ENCODE results near the gene KIF21A.

Gene KIF21A

DNA sequence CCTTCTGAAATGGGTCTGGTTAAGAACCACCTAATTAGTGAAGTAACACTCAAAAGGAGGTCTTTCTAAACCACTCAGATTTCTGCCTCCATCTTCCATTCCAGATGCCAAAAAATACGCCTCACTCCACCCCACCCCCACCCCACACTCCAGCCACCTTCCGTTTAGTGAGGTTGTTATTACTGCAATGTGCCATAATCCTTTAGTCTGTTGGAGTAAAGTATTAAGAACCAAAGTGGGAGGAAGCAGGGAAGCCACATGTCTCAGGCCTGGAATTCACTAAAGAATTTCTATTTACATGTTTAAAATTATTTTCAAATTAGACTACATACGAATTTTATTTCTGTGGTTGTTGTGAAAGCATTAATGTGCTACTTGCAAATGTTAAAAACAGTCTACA, 7.4 kb downstream of the KIF21A start:
- DNase-seq (ENCODE audit: low spot score): no peak

DNA sequence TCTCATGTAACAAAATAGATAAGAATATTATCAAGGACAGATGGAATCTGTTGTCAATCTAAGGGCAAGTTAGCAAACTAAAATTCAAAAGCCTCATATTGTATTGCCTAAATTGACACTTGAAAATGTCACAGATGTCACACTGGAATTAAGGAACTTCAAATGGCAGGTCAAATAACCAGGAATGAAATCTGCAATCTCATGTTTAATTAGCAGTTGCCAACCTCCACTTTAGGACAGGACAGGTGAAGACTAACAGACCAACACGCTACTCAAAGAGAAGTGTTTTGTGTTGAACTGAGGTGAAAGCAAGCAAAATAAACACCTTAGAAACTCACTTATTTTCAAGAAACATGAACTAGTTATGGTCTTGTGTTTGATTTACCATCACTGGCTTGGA, 11.1 kb downstream of the KIF21A start:
- no peak for DNase-seq (ENCODE audit: low spot score)

DNA sequence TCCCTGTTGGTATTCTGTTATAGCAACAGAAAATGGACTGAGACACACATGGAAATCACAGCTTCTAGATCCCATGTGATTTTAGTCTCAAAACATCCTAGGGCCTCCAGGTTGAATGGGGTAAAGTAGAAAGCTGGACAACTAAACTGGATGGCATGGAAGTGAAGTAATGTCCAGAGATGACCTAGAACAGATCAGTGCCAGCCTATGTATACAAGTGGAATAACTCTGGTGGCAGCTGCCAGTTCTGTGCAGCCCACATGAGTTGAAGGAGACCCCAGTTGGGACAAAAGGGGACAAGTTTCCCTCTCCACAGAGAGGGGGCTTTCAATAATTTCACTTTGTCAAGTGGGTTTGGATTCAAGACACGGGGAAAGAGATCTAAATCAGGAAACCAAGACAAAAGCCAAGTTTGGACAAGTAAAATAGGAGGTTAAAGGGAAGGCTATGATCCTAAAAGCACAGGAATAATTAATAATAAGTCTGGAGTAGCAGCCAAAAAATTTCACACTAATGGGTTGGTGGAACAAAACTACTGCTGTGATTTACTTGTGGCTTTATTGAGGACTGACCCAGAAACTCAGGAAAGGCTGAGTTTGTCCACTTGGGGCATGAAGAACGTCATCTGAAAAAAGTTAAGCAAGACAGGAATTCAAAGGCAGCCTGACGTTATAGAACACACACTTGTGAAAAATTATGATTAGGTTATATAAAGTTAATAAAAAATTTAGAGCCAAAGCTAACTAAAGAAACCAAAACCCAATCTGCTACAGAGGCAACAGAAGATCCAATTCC, 11.7 kb downstream of the KIF21A start:
- no peak for DNase-seq (ENCODE audit: low spot score)

DNA sequence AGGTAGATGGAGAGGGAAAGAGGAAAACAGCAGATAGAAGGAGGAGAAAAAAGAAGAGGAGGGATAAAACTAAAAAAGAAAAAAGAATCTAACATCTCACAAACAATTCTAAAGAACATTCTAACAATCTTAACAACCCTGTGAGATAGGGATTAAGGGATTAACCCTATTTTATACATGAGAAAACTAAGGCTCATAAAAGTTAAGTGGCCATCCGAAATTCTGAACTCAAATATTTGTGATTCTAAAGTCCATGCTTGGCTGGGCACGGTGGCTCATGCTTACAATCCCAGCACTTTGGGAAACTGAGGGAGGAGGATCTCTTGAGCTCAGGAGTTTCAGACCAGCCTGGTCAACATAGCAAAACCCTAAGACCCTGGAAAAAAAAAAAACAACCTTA, 13.1 kb downstream of the KIF21A start:
- no peak for DNase-seq (ENCODE audit: low spot score)

DNA sequence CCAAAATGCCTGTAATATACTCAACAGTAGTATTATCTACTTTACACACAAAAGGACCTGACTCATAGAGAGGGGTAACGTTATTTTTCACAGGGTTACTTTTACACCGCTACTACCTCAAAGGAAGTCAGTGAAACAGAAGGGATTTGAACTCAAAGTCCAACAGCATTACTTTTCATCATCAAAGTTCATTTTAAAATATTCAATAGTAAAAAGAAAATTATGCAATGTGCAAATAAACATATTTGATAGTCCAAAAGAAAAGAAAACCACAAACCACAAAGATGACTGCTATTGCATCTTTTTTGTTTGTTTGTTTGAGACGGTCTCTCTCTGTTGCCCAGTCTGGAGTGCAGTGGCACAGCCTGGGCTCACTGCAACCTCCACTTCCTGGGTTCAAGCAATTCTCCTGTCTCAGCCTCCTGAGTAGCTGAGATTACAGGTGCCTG, 15.5 kb downstream of the KIF21A start:
- no peak for DNase-seq (ENCODE audit: low spot score)

DNA sequence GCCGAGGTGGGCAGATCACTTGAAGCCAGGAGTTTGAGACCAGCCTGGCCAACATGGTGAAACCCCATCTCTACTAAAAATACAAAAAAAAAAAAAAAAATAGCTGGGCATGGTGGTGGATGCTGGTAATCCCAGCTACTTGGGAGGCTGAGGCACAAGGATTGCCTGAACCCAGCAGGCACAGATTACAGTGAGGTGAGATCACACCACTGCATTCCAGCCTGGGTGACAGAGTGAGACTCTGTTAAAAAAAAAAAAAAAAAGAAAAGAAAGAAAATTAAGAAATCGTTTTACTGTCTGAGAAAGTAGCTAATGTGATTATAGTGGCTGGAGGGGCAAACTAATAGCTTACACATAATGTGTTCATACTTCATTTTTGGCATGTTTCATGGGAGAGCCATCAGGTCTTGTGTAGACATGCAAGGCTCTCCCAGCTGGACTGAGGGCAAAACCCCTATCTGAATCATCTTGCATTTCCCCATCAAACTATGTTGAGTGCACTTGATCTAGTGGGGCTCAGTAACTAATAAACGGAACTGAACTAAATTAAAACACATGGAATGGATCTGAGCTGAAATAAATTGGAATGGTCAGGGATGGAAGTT, 16.2 kb downstream of the KIF21A start:
- no peak for DNase-seq (ENCODE audit: low spot score)

DNA sequence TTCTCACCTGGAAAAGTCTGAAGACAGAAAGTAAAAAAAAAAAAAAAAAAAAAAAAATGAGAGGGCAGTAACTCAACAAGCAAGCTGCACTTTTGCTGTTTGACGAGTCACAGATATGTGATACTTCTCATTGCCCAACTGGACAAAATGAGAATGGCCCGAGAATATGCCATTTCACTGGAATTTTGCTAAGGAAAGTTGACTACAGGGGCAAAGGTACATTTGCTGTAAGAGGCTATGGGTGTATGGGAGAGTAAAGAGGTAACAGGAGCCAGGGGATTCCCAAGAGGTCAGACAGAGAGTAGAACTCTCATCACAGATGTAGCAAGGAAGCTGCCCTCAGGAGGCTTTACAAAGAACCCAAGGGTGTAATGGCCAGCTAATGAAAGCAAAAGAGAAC, 22.9 kb downstream of the KIF21A start:
- no peak for DNase-seq (ENCODE audit: low spot score)

DNA sequence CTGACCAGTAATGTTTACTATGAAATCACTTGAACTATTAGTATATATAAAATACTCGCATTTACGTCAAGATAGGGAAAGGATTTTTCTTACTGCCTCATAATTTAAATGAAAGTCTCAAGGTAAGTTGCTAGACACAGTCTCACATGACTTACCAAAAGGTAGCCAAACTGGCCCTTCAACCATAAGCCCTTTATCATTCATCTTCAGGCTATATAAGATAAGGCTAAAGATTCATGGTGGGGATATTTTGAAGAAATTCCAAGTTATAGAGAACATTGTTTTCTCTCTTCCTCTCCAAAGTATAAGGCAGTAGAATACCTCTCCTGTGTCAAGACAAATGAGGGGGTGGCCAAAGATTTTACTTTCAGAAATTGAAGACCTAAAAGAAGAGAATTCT, 23.4 kb downstream of the KIF21A start:
- DNase-seq (ENCODE audit: low spot score): no peak

DNA sequence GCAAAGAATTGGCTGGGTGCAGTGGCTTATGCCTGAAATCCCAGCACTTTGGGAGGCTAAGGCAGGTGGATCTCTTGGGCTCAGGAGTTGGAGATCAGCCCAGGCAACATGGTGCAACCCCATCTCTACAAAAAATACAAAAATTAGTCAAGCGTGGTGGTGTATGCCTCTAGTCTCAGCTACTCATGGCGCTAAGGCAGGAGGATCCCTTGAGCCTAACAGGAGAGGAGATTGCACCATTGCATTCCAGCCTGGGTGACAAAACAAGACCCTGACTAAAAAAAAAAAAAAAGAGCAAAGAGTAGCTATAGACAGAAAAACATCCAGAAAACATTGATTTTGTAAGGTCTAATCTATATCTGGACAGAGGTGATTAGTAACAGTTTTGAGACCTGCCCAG, 25.0 kb downstream of the KIF21A start:
- no peak for DNase-seq (ENCODE audit: low spot score)

DNA sequence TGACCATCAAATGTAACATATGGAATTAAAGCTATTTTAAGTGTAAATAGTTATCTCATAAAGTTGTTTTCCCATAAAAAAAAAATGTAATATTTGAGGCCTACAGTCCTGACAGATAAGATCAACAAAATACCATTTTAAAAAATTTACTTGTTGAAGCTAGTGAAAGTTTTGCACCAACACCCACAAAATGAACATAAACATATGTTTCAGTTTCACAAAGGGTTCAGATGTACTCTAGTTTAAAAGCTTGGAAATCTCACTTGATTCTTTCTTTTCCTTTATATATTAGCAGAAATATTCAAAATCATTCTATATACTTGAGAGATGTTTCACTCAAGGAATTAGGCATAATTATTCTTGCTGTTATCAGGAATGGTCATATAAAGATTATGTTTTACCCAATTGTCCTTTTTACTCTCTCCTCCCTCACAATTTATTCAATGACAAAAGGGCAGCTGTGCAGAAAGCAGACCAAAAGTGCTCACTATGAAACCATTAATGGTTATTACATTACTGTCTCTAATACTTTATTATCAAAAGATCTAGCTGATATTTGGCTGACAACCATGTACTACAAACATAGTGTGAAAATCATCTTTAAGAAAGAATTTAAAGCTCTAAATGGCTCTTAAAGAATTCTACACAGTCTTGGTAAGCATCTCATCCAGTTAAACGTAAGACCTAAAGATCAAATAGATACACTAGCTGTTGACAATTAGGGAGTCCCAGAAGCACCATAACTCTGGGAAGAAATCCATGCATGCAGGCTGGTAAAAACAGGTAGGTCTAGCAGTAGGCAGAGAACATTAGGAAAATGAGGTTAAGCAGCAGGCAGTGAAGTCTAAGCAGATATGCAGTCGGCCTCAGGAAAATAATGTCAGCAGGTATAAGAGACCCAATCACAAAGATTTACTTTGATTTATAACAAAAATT, 28.8 kb downstream of the KIF21A start:
- no peak for DNase-seq (ENCODE audit: low spot score)

DNA sequence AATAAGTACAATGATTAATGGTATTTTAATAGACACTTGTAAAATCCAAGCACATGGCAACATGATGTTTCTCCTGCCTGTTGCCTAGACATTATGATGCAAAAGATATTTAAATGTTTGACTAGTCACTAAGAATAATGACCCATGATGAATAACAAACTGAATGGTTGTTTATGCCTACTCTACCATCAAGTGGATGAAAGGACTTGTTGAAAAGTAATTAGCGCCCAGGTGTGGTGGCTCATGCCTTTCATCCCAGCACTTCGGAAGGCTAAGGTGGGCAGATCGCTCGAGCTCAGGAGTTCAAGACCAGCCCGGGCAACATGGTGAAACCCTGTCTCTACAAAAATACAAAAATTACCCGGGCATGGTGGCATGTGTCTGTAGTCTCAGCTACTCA, 30.7 kb downstream of the KIF21A start:
- no peak for DNase-seq (ENCODE audit: low spot score)

DNA sequence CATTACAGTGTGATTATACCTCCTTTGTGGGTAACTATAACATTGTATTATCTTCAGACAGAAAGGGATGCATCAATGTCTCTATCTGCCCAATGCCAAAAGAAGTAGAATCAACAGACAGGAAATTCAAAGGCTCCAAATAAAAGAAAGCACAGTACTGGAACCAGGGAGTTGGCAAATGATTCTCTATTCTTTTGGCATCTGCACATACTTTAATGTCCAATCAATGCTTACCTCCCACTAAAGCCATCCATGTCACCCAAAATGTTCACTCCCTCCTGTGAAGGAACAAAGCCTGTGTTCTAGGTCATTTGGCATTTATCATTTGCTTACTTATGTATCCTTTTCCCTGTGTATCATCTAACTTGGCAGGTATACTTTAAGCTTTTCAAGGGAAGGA, 36.7 kb downstream of the KIF21A start:
- no peak for DNase-seq (ENCODE audit: low spot score)

DNA sequence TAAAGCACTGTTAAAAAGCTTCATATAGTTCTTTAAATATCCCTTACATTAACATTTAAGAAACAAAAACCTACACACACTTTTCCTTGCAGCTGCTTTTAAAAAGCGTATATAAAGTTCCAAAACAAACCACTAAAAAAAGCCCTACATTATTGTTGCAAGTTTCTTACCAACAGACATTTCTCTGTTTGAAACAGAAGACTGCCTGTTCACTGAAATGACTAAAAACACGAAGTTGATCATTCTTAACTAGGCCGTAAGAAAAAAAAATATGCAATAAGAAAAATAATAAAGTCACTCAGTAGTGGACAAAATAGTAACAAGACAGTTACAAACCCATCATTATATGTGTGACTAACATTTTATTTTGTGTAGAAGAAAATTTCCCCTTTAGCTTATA, 37.3 kb downstream of the KIF21A start:
- DNase-seq (ENCODE audit: low spot score): no peak

DNA sequence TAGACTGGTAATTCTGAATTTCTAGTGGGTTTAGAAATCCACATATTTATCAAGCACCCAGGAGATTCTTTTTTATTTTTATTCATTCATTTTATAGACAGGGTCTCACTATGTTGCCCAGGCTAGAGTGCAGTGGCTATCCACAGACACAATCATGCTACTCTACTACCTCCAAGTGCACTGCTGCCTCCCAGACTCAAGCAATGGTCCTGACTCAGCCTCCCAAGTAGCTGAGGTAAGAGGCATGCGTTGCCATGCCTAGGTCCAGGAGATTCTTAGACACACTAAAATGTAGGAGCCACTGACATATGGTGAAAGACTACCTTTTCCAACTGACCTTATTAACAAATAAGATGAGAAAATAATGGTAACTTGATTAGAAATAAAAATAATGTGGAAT, 38.9 kb downstream of the KIF21A start:
- no peak for DNase-seq (ENCODE audit: low spot score)

DNA sequence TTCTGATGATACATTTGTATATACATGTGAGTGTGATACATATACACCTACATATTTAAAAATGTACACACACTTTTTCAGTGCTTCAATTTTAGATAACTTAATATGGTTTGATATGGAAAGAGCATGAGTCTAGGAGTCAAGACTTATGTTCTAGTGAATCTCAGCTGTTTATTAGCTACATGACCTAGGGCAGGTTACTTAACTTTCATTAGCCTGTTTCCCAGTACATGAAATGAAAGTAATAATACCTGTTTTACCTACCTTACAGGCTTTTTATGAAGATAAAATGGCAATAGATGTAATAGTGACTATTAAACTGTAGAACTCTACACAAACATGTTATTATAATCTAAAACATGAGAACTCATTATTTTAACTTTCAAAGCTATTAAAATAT, 39.5 kb downstream of the KIF21A start:
- no peak for DNase-seq (ENCODE audit: low spot score)

DNA sequence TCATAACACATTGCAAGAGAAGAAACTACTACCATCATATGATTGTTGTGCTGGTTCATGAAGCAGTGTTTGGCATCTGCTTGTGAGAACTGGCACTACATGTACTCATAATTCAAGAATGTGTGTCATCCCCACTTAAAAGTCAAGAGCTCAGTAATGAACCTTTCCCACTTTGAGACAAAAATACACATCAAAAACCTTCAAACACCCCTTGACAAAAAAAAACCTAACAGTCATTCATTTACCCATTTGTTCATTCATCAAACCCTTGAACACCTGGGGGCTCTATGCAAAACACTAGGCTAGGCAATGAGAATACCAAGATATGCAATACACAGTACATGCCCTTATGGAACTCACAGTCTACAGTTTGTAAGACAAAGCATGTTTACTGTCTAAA, 40.0 kb downstream of the KIF21A start:
- DNase-seq (ENCODE audit: low spot score): no peak

DNA sequence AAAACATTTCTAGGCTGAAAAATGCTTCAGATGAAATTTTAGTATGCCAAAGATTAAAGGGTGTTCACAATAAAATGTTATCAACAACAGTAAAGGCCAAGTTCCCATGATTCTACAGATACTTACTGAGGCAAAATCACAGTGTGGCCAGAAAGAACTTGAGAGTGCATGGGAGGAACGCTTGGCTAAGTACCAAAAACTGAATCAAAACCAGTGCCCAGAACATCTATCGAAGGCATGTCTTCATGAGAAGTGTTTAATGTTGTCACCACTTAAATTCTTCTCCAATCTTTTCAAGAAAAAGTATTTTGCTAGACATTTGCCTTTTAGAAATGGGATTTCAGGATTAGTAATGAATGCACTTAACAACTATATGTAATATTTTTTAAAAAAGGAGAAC, 41.5 kb downstream of the KIF21A start:
- DNase-seq (ENCODE audit: low spot score): no peak

DNA sequence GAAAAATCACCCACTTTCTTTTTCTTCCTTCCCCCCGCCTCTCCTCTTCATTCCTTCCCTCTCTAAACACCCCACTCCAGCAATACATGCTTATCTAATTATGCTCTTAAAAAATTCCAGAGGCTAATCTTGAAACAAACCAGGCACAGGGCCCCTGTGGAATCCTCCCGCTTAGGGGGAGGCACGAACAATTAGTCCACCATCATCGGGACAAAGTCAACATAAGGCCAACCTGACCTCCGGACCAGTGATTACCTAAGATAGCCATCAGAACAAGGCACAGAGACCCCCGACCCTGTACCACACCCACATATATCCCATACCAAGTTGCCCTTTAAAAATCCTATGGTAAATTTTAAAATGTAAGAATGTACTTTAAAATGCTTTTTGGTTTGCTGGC, 47.1 kb downstream of the KIF21A start:
- no peak for DNase-seq (ENCODE audit: low spot score)

DNA sequence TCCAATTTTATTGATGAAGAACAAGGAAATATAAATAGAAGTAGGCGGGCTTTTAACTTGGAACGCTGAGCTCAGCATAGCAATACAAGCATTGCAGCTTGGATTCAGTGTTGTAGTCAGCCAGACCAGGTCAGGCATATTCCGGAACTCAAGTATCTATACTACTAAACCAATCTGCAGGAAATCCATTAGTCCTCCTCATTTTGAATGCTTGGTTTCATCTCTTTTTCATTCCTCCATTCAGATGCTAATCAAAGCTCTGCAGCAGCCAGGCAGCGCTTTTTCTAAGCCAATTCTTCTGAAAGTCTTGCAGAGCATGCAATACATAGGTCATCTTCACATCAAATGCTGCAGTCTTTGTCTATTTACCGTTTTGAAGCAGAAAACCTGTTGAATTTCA, 49.0 kb downstream of the KIF21A start:
- DNase-seq (ENCODE audit: low spot score): no peak

DNA sequence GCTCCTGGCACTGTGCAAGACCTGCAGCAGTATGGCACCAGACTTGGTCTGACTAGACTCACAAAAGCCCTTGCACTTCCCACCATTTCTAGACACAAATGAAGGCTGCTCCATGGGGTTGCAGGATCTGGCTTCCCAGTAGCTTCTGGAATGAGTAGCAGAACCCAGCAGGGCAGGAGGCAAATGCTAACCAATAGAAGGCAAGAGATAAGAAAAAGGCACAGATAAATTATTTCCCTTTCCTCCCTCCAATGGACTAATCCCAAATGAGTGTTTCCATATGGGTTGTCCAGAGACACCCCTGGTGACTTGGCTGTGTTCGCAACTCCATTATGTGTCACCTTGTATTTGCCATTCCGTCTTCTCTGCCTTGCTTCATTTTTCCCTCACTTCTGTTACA, 49.7 kb downstream of the KIF21A start:
- DNase-seq (ENCODE audit: low spot score): no peak

DNA sequence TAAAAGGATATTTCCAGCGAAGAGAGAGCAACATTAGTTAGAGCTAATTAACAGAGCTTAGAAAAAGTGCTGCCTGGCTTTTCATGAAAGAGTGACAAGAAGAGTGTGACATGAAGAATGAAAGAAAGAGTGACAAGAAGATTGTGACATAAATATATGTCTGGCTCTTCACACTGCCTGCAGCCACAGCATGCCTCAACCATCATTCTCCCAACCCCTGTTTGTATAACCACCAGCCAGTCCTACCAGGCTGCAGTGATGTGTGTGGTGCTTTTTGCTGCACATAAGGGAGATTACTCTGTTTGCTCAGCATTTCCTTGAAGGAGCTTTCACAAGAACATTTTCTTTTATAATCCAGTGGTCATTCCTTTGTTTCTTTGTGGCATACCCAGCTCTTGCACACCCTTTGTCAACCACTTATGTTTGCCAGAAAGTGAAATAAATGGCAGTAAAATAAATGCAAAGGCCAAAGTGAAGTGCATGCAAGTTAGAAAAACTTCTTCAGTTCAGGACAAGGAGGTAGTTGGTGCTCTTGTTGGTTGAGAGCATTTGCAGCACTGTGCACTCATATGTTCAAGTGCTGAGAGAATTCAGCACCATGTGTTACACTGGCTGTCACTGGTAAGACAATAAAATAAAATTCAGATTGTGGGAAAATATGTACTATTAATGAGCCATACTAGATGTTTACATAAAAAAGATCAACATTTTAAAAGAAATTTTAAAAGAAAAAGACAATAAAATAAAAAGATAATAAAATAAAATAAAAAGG, 50.6 kb downstream of the KIF21A start:
- no peak for DNase-seq (ENCODE audit: low spot score)

DNA sequence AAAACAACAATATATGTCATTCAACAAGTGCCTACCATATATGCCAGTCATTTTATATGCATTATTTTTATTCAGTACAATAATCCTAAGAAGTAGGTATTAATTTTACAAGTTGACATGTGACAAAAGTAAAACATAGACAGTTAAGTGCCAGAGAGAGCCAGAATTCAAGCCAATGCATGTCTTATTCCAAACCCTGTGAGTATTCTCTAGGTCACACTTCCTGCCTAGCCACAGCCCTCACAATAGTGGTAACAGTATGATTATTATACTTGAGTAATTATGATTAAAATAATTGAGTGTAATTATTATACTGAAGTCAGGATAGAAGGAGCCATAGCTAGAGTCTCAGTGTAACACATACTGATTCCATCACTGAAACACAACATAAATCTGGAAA, 52.2 kb downstream of the KIF21A start:
- DNase-seq (ENCODE audit: low spot score): no peak

All from CD4-positive, alpha-beta T cell treated with Interleukin-15 for 4 hours (primary cell).